BE2C (cell line): ENCODE measurements around the gene METTL6.
"Not testable (repeated sequence)": the region's sequence is repeated elsewhere in the genome, so short reads cannot be mapped to it uniquely, and the experiment has no call there.

ENCODE experiments used
- DNase-seq: peaks from one replicate; pipeline ENCODE4 v3.0.0-alpha.2; 2020
- H3K27me3 ChIP-seq: fragments of 250-450 bp; sonication (Bioruptor Pico); 2 replicates; pipeline ENCODE4 v1.5.1; 2020; ENCODE audit warnings: mild to moderate bottlenecking
- H3K36me3 ChIP-seq: fragments of 250-450 bp; sonication (Bioruptor Pico); 2 replicates; pipeline ENCODE4 v1.5.1; 2020; ENCODE audit warnings: mild to moderate bottlenecking
- H3K4me1 ChIP-seq: fragments of 250-450 bp; sonication (Bioruptor Pico); 2 replicates; pipeline ENCODE4 v1.5.1; 2020
- H3K4me3 ChIP-seq: 2 replicates; pipeline ENCODE4 v1.5.1; 2011; ENCODE audit warnings: low read depth, low read length
- H3K9me3 ChIP-seq: fragments of 250-450 bp; sonication (Bioruptor Pico); 2 replicates; pipeline ENCODE4 v1.5.1; 2020
- CTCF ChIP-seq: IDR thresholded peaks from 2 replicates; pipeline ENCODE4 v1.5.1; 2012; ENCODE audit warnings: mild to moderate bottlenecking, low read depth, low read length

The METTL6 gene

GRCh38 chr3:15403495-15403894 is 23.8 kb downstream of the METTL6 start:
- Histone ChIP-seq H3K9me3 (no peaks in the 10 kb centered on the region), H3K36me3 (no peaks in the 10 kb centered on the region), H3K4me1 (no peaks in the 10 kb centered on the region), H3K27me3 (no peaks in the 10 kb centered on the region), H3K4me3 (no peak overlapping the region)
- TF ChIP-seq CTCF: no peak
- no peak for DNase-seq

- no peak for DNase-seq
- no peaks in the 10 kb centered on the region for H3K9me3 ChIP-seq
- TF ChIP-seq CTCF: no peak
- no peaks in the 10 kb centered on the region for H3K27me3 ChIP-seq
- no peaks in the 10 kb centered on the region for H3K4me1 ChIP-seq
- H3K36me3 ChIP-seq: no peaks in the 10 kb centered on the region
- H3K4me3 ChIP-seq: no peak overlapping the region
These were observed 25.4 kb downstream of the METTL6 start for GRCh38 chr3:15401936-15402335.

- no peak for TF ChIP-seq CTCF
- Histone ChIP-seq H3K9me3 (no peaks in the 10 kb centered on the region), H3K27me3 (no peaks in the 10 kb centered on the region), H3K4me3 (no peak overlapping the region), H3K4me1 (no peaks in the 10 kb centered on the region), H3K36me3 (no peaks in the 10 kb centered on the region)
- no peak for DNase-seq
These were observed 27.4 kb downstream of the METTL6 start for GRCh38 chr3:15399970-15400369.

- H3K36me3 ChIP-seq, H3K9me3 ChIP-seq, H3K4me1 ChIP-seq, H3K27me3 ChIP-seq, H3K4me3 ChIP-seq, DNase-seq: not testable (repeated sequence)
These were observed 28.6 kb downstream of the METTL6 start for GRCh38 chr3:15398731-15399133.

GRCh38 chr3:15393252-15393651 is 34.1 kb downstream of the METTL6 start:
- not testable (repeated sequence) for H3K4me1 ChIP-seq, H3K27me3 ChIP-seq, H3K9me3 ChIP-seq, DNase-seq, H3K4me3 ChIP-seq, H3K36me3 ChIP-seq

- no peaks in the 10 kb centered on the region for H3K36me3 ChIP-seq
- no peaks in the 10 kb centered on the region for H3K27me3 ChIP-seq
- no peaks in the 10 kb centered on the region for H3K9me3 ChIP-seq
- TF ChIP-seq CTCF: no peak
- no peak for DNase-seq
- no peak overlapping the region for H3K4me3 ChIP-seq
- no peaks in the 10 kb centered on the region for H3K4me1 ChIP-seq
These were observed 36.3 kb downstream of the METTL6 start for GRCh38 chr3:15391007-15391406.

- H3K4me3 ChIP-seq: no peak overlapping the region
- no peak for TF ChIP-seq CTCF
- no peaks in the 10 kb centered on the region for H3K27me3 ChIP-seq
- H3K36me3 ChIP-seq: no peaks in the 10 kb centered on the region
- no peaks in the 10 kb centered on the region for H3K4me1 ChIP-seq
- H3K9me3 ChIP-seq: no peaks in the 10 kb centered on the region
- DNase-seq: no peak
These were observed 36.9 kb downstream of the METTL6 start for GRCh38 chr3:15390460-15390859.

- H3K4me1 ChIP-seq, H3K4me3 ChIP-seq, H3K36me3 ChIP-seq, DNase-seq, H3K27me3 ChIP-seq, H3K9me3 ChIP-seq: not testable (repeated sequence)
These were observed 39.0 kb downstream of the METTL6 start for GRCh38 chr3:15388335-15388734.
